SK-N-SH (cell line): ENCODE data around the gene MYORG.

ENCODE experiments used
- CTCF ChIP-seq: fragments of 200-600 bp; sonication (generic); IDR thresholded peaks from 2 replicates; pipeline ENCODE4 v1.6.1; 2017; ENCODE audit warnings: antibody characterized with exemption, mild to moderate bottlenecking, moderate library complexity
- SIN3A ChIP-seq: IDR thresholded peaks from 2 replicates; pipeline ENCODE4 v1.6.1; 2012; ENCODE audit warnings: low read depth, mild to moderate bottlenecking, low read length, moderate library complexity, borderline replicate concordance
- USF1 ChIP-seq: IDR thresholded peaks from 2 replicates; pipeline ENCODE4 v1.4.0; 2012; ENCODE audit warnings: low read depth, borderline replicate concordance
- YY1 ChIP-seq: IDR thresholded peaks from 2 replicates; pipeline ENCODE4 v1.4.0; 2012; ENCODE audit warnings: low read depth, mild to moderate bottlenecking

DNA sequence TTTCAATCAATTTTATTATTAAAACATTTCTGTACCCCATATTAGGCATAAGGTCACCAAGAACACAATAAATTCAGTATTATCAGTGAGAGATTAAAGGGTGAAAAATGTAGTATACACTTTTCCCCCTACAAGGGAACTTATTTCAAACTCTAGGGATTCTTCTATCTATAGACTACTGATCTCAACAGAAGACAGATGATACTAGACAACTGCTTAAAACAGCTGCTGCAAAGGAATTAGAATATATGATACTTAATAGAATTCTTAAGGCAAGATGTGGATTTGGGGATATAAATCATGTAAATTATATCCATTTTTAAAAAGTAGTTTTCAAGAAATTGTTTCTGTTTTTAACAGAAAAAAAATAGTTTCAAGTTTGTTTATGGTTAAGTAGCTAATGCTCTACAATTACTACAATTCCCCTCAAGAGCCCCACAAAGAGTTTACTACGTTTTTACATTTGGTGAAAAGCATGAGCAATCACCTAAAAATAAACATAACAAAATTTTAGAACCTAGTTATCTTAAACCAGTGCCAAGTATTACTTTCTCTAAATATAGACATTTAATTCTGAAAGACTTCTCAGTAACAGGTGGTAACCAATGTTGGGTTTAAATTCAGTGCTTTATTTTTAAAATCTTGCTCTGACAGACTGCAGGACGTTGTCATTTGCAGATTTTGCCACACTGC is 53.7 kb downstream of the MYORG start:
- TF ChIP-seq USF1 = no peak
- no peak for TF ChIP-seq SIN3A
- TF ChIP-seq YY1 = no peak
- no peak for TF ChIP-seq CTCF
